Breast epithelium (tissue), 3 donors: ENCODE measurements around the gene CLCN3.

Source experiments
- CTCF ChIP-seq, 3 donors: fragments of 450-650 bp; IDR thresholded peaks; one replicate each; pipeline ENCODE4 v1.5.1; 2016 to 2017; ENCODE audit warnings: antibody characterized with exemption in 3 of 3, mild to moderate bottlenecking in 3 of 3, moderate library complexity in 3 of 3
- POLR2AphosphoS5 ChIP-seq, 3 donors: sonication (generic); formaldehyde crosslinking; IDR thresholded peaks; one replicate each; pipeline ENCODE4 v1.6.1; 2017; ENCODE audit warnings: antibody characterized with exemption in 3 of 3

- TF ChIP-seq CTCF (IDR thresholded peaks at IDR 0.05) (no peak), POLR2AphosphoS5 (IDR thresholded peaks at IDR 0.05) (no peak)
Measured at GRCh38 chr4:169655401-169655800, 35.0 kb downstream of the CLCN3 start.
